ENCODE results near the gene DNAJB14.
A peak's percentile ranks its signal among the peaks of the same experiment; 100 is the strongest.
"Not testable (repeated sequence)": the region's sequence is repeated elsewhere in the genome, so short reads cannot be mapped to it uniquely, and the experiment has no call there.

DNAJB14 gene

DNA sequence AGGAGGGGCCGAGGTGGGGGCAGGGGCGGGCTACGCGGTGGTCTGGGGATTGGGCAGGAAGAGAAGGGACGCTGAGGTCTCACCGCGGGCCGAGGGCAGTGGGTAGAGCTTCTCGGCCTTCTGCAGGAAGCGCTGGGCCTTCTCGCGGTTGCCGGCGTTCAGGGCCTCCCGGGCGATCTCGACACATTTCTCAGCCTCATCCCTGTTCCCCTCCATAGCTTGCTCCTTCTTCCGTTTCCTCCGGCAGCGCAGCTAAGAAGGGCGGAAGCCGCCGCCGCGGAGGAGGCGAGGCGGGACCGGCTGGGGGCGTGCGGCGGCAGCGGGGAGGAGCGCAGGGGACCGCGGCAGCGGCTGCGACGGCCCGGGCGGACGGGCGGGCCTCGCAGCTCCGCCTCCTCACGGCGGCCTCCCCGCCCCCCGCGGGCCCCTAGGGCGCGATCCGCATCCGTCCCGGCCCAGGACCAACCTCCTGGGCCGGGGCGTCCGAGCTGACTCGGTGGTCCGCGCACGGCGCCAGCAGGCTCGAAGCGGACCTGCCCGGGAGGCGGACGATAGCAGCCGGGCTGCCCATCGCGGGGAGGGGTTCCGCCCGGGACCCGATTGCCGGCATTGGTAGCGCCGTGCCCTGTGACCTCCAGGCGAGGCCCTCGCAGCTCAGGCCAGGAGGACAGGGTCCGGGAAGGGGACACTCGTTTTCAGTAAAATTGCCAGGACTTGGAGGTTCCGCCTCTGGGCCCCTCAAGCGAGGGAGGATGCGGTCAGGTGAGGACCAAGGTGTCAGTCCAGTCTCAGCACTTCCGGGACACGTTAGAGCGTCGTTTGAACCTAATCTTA lies at the start of gene DNAJB14:
DNAJB14 (minus strand) TSS at position 263 of the 834 bp plus-strand sequence; CDS start at position 216, 47 bp downstream.
- DNase-seq (ENCODE audit: extremely low spot score, insufficient read length, low read depth) (peak; percentile 45), FAIRE-seq (peak; percentile 80)

GRCh38 chr4:99991741-99992140 lies 45.3 kb upstream of the DNAJB14 start:
- no peak for DNase-seq (ENCODE audit: extremely low spot score, insufficient read length, low read depth)

DNA sequence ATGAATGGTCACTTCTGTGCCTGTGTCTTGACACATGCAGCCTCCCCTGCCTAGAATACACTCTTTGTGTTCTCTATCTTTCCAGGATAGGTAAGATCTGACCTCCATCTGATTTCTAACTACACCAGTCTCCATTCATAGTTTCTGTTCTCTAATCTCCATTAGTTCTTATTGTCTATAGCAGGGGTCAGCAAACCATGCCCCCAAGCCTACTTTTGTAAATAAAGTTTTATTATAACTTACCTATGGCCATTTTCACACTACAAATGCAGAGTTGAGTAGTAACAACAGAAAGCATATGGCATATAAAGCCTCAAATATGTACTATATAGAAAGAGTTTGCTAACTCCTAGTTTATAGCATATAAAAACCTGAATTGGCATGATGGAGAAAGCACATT lies 41.3 kb upstream of the DNAJB14 start:
- no peak for DNase-seq (ENCODE audit: extremely low spot score, insufficient read length, low read depth)
- FAIRE-seq = no peak

More at GRCh38 chr4:99991741-99992140, 45.3 kb upstream of the DNAJB14 start:
- no peak for FAIRE-seq

DNA sequence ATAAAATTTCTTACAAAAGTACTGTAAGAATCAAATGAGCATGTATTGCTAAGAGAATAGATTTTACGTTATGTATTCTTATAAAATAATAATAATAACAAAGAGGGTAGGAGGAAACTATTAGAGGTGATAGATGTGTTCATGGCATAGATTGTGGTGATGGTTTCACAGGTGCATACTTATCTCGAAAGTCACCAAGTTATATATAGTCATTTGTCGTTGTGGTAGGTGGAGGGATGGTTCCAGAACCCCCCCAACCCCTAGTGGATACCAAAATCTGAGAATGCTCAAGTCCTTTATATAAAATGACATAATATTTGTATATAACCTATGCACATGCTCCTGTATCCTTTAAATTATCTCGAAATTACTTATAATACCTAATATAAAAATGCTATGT lies 40.4 kb upstream of the DNAJB14 start:
- DNase-seq (ENCODE audit: extremely low spot score, insufficient read length, low read depth) = no peak
- no peak for FAIRE-seq

- FAIRE-seq (peak; percentile 67), DNase-seq (ENCODE audit: extremely low spot score, insufficient read length, low read depth) (no peak)
Measured at GRCh38 chr4:99983289-99983943, 37.0 kb upstream of the DNAJB14 start.

DNA sequence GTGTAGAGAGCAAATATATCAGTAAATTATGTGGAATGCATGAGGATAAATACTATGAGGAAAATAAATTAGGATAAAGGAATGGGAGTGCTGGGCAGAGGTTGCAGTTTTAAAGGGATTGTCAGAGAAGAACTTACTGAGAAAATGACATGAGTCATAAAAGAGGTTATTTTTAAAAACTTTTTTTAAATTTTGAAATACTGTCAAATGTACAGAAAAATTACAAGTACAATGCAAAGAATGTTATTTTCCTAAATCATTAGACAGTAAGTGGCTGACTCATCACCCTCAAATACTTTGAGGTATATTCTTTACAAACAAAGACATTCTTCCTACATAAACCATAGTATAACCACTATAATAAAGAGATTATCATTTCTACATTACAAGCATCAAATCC lies 33.5 kb upstream of the DNAJB14 start:
- DNase-seq (ENCODE audit: extremely low spot score, insufficient read length, low read depth) (no peak), FAIRE-seq (no peak)

DNA sequence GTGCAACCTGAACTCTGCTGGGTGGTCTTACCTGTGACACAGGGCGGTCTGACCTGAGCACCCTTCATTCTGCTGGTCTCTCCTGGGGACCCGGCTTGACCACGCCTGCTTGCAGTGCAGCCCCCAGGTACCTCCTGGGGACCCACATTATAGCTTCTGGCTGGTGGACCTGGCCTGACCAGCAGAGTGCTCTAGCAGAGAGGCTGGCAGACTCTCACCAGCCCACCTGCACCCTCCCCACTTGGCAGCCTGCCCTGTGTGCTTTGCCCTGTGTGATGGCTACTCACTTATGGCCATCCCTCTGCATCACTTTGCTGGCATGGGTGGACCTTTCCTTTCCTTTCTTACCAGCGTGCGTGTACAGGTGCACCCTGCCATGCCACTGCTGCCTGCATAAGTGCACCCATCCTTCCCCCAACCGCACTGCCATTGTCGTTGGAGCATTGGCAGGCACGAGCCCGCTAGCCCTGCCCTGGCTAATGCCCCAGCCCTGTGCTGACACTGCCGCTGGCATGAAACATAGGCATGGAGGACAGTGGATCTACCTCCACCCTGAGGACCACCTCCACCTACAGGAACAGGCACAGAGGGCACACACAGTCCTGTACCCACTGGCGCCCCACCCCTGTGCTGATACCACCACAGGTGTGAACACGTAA lies 25.2 kb upstream of the DNAJB14 start:
- DNase-seq (ENCODE audit: extremely low spot score, insufficient read length, low read depth) (no peak), FAIRE-seq (no peak)

- DNase-seq (ENCODE audit: extremely low spot score, insufficient read length, low read depth) (no peak), FAIRE-seq (no peak)
Measured at GRCh38 chr4:99968330-99968729, 21.9 kb upstream of the DNAJB14 start.

DNA sequence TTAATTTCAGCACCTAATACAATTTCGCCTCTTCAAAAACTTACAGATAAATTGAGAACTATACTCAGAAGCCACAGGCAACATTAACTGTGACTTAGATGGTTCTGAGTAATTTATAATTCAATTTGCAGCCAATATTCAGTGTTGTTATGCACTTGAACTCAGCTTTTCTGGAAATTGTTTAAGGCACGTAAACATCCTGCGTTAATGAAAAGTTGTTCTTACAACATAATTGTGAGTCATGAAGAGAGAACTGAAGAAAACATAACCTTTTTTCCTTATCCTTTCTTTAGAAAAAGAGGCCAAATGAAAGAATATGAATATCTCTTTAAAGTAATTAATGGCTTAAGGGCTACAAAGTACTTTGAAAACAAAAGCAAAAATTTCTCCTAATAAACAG lies 20.3 kb upstream of the DNAJB14 start:
- no peak for FAIRE-seq
- DNase-seq (ENCODE audit: extremely low spot score, insufficient read length, low read depth) = no peak

DNA sequence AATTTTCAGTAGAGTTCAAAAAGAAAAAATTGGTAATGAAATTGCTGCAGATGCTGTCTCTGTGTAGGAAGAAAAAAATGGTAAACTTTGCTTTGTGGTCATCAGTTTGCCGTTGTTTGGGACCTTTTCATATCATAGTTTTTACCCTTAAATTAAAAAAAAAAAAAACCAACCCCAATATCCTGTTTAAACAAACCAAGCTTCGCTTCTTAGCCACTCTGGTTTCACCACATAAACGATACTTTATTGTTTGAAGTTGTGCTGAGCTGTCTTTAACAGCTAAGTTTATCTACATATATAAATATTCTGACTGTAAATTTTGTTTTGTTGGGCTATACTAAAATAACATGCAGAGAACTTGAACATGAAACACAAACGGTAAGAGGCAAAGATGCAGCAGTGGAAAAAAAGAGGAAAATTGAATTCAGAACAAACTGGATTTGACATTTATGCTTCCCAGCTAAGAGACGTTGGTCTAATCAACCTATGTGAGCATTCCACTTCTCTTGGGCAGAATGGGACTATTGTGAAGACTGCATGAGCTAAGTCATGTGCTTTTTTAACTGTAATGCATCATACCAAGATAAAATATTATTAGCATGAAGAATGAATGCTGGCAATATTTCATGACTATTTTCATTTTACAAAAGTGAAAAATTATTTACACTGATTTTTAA lies 19.4 kb upstream of the DNAJB14 start:
- DNase-seq (ENCODE audit: extremely low spot score, insufficient read length, low read depth) (no peak), FAIRE-seq (no peak)

DNA sequence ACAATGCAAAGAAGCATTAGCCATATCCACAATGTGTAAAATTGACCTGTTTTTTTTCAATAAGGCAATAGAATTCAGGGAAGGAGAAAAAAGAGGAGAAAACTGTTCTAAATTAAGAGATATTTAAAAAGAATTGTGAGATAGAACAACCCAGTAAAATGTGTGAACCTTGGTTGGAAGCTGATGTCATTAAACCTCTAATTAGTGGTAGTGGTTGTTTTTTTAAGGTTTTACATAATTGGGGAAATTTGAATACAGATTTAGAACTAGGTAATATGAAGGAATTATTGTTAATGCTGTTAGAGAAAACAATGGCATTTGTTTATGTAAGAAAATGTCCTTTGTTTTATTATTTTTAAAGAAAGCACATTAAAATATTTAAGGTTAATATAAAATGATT lies 18.8 kb upstream of the DNAJB14 start:
- DNase-seq (ENCODE audit: extremely low spot score, insufficient read length, low read depth) = no peak
- no peak for FAIRE-seq

DNA sequence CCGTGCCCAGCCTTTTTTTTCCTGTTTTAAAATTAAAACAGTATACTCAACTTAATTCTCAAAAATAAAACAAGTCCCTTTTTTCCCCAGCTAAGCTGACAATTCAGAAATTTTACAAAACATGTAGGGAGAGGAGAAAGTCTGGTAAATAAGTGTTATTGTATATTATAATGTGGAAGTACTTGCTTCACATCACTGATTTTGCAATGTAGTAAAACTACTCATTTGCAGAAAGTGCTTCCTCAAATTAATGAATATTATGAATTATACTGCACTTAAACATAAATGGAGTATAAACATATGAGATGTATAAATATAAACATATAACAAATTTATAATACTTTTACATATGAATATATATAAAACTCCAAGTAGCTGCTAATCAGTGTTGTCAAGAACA lies 15.3 kb upstream of the DNAJB14 start:
- DNase-seq (ENCODE audit: extremely low spot score, insufficient read length, low read depth) = no peak
- FAIRE-seq = no peak

DNA sequence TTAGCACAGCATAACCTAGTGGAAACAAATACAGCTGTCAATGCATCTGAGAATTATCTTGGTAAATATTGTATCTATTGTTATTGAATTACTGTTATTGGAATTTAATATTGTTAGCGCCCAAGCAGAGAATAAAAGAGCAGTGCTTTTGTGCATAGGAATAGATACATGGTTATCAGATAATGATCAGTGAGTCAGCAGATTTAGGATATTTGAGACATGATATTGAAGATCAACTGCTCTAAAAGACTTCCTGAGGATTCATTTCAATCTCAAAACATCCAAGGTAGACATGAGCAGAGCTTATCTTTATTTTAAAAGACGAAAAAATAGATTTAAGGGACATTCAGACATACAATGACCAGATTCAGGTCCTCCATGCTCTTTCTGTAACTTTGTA lies 14.2 kb upstream of the DNAJB14 start:
- DNase-seq (ENCODE audit: extremely low spot score, insufficient read length, low read depth) (no peak), FAIRE-seq (no peak)

DNA sequence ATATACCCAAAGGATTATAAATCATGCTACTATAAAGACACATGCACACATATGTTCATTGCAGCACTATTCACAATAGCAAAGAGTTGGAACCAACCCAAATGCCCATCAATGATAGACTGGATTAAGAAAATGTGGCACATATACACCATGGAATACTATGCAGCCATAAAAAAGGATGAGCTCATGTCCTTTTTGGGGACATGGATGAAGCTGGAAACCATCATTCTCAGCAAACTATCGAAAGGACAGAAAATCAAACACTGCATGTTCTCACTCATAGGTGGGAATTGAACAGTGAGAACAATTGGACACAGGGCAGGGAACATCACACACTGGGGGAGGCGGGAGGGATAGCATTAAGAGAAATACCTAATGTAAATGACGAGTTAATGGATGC lies 11.8 kb upstream of the DNAJB14 start:
- not testable (repeated sequence) for DNase-seq (ENCODE audit: extremely low spot score, insufficient read length, low read depth); FAIRE-seq

DNA sequence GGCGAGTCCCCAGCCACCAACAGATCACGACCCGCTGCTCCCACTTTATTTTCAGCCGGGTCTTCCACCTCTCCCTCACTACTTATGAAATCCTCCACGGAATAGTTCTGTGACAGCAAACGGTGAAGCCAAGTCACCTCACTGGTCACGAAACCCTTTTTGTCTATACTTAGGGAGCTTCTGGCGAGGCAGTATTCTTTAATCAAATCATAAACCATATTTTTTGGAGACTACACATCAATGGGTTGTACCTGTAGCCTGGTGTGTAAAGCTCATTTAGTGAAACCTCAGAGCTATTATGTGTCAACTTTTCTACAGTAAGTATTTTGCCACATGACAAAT lies 4.5 kb upstream of the DNAJB14 start:
- FAIRE-seq (no peak), DNase-seq (ENCODE audit: extremely low spot score, insufficient read length, low read depth) (no peak)

DNA sequence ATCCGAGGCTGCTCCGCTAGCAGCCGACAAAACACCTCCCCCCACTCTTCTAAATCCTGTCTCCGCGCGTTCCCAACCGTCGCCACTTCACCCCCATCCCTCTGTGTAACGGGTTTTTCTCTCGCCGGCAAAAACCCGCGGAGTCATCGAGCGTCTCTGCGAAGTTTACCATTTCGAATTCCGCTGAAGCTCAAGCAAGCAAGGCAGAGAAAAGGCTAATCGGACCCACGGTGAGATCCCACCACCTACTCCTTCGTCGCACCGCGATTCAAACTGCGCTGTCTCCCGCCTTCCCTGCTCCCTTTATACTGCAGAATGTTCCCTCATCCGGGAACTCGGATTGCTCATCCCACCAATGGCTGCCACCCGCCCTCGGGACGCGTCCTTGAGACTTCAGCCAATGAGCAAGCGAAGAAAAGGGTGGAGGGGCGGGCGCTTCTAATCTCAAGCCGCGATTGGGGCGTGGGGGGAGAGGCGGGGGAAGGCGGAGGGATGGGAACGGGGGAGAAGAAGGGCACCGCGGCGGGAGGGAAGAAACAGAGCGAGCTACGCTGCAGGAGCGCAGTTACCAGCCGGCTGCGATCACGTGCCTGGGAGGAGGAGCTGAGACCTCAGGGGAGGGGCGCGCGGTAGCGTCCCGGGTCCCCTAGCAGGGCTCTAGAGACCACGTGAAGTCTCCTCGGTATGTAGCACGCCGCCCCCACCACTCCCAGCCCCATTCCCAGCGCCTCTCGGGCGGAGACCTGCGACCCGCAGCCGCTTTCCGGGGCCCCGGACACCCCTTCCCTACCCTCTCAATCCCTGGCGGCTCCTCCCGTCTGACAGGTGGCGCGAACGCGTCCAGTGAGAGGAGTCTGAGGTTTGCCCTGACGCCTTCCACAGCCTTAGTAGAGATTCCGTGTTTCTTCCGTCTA lies 3.8 kb upstream of the DNAJB14 start, which contains the start of gene H2AZ1:
H2AZ1 (minus strand) TSS at position 277 of the 914 bp plus-strand sequence; CDS start at position 172, 105 bp downstream.
- FAIRE-seq (peak; percentile 97), DNase-seq (ENCODE audit: extremely low spot score, insufficient read length, low read depth) (peak; percentile 96)

- peak; percentile 92 for FAIRE-seq
Measured at GRCh38 chr4:99949034-99949998, 2.9 kb upstream of the DNAJB14 start.

GRCh38 chr4:99947608-99948007 lies 1.2 kb upstream of the DNAJB14 start:
- FAIRE-seq (no peak), DNase-seq (ENCODE audit: extremely low spot score, insufficient read length, low read depth) (no peak)

More at GRCh38 chr4:99949034-99949998, 2.9 kb upstream of the DNAJB14 start:
- DNase-seq (ENCODE audit: extremely low spot score, insufficient read length, low read depth) = no peak
